Measurements from ENCODE around the gene AMOTL2.

GRCh38 chr3:134353831-134354611, 20.2 kb downstream of the AMOTL2 start:
- TF ChIP-seq POLR2A (IDR thresholded peaks at IDR 0.05) (no peak), CTCF (IDR thresholded peaks at IDR 0.05) (no peak)
